Stimulated activated CD4-positive, alpha-beta T cell treated with anti-CD3 and anti-CD28 coated beads, Interleukin-4, amount 100 ng/mL, for 1 hour (primary cell): ENCODE measurements around the gene SMARCC2.

ENCODE experiments used
- DNase-seq: peaks from one replicate; pipeline ENCODE4 v3.0.0-alpha.2; 2020

SMARCC2 gene

DNA sequence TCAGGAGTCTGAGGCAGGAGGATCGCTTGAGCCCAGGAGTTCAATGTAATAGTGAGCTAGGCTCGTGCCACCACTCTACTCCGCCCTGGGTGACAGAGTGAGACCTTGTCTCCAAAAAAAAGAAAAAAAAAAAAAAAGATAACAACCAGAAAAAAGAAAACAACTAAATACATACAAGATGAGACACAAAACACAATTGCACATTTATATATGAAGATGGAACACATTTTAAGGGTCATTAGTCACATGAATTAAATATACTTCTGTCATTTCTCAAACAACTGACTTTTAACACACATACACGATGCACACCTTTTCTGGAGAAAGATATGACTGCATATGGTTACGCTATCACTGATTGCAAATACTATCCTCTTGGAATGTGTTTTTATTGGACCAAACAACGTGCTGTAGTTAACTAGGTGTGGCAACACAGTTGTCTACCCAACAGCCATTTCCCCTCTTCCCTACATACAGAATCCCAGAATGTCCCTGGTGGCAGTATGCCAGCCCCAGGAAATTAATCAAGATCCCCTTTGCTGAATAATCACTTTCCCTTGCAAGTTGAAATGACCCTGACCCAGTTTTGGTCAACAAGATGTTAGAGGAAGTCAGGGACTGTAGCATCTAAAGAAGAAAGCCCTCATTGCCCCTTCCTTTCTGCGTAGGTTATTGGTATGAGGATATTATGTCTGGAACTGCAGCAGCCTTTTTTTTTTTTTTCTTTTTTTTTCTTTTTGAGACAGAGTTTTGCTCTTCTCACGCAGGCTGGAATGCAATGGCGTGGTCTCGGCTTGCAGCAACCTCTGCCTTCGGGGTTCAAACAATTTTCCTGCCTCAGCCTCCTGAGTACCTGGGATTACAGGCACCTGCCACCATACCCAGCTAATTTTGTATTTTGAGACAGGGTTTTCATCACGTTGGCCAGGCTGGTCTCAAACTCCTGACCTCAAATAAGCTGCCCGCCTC lies 42.5 kb downstream of the SMARCC2 start:
- DNase-seq: no peak

DNA sequence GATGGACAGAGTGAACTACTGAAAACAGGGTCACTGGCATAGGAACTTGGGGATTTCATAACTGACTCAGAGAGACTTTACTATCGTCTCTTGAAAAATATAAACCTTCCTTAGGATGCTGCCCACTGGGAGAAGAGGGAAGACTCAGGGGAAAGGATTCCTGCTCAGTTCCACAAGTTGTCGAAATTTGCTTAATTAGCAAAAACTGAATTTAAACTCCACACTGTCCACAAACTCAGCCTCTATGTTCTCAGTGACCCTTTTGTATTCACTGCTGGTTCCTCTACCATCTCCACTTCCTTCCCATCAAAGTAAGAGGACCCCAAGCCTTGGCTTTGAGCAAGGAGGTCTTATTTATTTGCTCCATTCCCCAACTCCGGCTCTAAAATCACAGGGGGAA lies 44.1 kb downstream of the SMARCC2 start:
- no peak for DNase-seq

DNA sequence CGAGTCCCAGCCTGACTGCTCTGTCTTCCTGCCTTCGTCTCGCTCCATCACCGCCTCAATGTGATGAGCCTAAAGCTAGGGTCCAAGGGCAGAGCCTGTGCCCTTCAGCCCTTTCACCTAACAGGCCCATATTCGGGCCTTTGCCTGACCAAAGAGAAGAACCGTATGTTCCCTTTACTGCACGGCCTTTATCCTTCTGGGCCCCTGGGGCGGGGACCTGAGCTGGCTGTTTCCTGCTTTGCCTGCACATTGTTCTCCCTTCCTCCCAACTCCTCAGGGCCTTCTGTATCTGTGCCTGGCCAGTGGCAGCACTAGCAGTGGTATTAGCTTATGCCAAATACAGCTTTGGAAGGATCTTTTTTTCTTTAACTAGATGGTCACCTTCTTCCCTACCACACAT lies 45.4 kb downstream of the SMARCC2 start:
- DNase-seq: no peak

DNA sequence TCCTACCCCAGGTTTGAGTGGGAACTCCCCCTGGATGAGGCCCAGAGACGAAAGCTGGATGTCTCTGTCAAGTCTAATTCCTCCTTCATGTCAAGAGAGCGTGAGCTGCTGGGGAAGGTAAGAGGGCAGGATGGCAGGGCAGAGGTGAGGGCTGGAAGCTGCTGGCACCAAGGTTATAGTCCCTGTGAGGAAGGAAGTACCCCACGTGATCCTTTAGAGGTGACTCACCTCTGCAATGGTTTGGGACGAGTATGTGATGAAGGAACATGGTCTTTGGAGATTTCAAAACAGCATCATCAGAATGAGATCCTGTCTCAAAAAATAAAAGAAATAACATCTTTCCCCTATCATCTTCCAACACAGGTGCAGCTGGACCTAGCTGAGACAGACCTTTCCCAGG lies 46.1 kb downstream of the SMARCC2 start:
- DNase-seq: no peak

DNA sequence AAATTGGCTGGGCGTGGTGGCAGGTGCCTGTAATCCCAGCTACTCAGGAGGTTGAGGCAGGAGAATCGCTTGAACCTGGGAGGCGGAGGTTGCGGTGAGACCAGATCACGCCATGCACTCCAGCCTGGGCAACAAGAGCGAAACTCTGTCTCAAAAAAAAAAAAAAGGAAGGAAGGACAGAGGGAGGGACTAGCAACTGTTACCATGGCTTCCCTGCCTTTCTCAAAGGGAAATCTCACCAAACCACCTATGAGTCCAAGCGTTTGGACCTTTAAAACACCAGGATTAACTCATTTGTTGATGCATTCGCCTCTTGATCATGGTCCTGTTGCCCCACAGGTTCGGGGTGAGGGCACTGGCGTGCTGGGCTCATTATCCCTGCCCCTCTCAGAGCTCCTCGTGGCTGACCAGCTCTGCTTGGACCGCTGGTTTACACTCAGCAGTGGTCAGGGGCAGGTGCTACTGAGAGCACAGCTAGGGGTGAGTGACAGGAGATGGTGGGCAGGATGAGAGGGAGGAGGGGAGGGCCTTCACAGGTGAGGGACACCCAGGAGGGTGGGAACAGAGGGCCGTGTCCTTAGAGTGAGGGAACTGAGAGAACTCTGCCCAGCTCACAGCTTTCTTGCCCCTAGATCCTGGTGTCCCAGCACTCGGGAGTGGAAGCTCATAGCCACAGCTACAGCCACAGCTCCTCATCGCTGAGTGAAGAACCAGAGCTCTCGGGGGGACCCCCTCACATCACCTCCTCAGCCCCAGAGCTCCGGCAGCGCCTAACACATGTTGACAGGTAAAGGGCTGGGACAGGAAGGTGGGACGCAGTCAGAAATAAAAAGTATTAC lies 47.1 kb downstream of the SMARCC2 start:
- no peak for DNase-seq

DNA sequence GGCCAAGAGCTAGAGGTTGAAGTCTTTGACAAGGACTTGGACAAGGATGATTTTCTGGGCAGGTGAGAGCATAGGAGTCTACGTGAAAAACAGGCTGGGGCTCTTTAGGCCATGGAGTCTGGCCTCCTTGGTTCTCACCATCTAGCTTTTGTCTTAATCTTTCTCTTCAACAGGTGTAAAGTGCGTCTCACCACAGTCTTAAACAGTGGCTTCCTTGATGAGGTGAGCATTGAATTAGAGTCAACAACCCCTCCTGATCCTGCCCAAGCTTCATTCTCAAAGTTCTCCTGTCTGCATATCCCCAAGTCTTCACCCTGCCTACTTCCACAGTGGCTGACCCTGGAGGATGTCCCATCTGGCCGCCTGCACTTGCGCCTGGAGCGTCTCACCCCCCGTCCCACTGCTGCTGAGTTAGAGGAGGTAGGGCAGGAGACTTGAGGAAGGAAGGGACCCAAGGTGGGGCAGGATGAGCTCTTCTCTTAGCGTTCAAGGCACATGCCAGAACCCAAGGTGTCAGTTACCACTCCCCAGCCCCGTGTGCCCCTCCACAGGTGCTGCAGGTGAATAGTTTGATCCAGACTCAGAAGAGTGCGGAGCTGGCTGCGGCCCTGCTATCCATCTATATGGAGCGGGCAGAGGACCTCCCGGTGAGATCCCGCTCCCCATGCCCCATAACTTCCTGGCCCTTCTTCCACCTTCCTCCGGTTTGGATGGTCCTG lies 51.3 kb downstream of the SMARCC2 start:
- DNase-seq: no peak

DNA sequence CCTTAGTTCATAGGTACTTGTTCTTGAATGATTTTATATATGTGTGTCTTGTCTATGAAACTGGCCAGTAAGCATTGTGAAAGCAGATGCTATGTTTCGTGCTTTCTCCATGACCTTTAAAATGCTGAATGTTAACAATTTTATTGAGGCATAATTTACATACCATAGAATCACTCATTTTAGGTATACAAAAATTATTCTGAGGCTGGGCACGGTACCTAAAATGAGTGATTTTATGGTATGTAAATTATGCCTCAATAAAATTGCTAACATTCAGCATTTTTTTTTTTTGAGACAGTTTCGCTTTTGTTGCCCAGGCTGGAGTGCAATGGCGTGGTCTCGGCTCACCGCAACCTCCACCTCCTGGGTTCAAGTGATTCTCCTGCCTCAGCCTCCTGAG lies 54.4 kb downstream of the SMARCC2 start:
- no peak for DNase-seq

DNA sequence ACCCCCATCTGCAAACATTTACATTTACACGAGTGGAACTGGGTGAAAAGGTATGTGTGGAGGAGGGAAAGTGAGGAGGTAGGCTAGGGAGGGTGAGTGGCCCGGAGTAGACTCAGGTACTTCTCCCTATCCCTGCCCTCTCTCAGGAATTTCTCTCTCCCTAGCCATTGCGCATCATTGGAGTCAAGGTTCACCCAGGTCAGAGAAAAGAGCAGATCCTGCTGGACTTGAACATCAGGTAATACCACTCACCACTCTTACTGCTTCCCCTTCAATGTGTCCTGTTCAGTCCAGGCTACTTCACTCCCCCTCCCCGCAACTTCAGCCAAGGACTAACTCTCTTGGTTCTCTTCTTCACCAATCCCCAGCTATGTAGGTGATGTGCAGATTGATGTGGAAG lies 58.4 kb downstream of the SMARCC2 start:
- DNase-seq: no peak

DNA sequence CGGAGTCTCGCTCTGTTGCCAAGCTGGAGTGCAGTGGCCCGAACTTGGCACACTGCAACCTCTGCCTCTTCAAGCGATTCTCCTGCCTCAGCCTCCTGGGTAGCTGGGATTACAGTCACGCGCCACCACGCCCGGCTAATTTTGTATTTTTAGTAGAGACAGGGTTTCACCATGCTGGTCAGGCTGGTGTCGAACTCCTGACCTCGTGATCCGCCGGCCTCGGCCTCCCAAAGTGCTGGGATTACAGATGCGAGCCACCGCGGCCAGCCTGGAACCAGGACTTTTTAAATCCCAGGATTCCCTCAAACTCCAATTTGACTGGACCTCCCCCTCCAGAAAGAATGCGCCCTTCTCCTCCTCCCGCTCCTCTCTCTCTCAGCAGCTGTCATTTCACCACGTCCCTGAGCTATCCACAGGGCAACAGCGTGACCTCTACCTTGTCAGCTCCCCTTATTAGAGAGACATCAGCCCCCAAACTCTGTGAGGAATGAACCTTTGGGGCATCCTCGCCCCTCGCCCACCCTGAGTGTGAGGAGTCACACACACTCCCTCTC lies 59.3 kb downstream of the SMARCC2 start:
- no peak for DNase-seq

DNA sequence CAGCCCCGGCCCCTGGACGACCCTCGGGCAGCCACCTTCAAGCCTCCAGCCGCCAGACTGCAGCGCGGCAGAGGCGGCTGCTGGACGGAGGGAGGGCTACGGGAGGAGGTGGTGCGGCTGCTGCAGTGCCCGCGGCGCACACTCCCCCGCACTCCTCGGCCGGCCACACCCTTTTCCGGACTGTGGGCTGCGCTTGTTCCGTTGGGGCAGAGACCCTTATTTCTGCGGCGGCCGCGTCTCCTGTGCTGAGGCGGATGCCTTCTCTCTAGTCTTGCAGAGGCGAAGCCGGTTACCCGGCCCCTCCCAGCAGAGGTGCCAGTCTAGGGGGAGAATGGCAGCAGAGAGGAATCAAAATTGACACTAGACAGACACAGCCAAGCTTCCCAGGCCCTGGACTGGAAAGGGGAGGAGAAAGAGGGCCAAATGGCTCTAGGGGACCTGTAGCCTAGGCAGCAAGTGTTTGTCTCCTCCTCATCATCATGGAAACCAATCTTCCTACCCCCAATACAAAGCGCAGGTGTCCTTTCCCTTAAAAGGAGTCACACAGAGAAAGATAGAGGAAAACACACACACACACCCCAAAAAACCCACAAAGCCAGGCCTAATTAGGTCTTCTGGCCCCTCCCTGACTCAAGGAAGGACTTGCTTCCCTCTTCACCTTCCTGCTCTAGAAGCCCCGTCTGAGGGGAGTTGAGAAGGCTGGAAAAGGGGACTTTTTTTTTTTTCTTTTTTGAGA lies 59.9 kb downstream of the SMARCC2 start:
- DNase-seq: peak; percentile 58

DNA sequence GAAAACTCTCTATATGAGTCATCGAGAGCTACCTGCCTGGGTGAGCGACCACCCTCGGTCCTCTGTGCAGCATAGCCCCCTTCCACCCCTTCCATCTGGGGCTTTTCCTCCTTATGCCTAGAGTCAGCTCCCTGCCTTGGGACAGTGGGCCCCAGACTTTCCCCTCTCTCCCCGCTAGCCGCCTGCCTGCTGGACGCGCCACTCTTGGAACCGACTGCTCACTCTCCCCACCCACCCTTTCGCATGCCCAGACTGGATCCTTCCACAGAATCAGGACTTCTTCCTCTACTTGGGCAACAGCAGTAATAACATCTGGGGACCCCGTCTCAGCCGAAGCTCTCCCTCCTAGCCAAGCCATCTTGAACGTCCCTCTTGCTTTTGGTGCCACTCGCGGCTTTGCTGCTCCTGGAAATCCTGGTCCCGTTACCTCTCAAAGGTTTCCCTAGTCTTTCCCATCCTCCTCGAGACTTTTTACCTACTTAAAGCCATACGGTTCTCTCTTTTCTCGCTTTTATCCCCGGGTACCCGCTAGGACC lies 60.5 kb downstream of the SMARCC2 start:
- DNase-seq: peak; percentile 20

DNA sequence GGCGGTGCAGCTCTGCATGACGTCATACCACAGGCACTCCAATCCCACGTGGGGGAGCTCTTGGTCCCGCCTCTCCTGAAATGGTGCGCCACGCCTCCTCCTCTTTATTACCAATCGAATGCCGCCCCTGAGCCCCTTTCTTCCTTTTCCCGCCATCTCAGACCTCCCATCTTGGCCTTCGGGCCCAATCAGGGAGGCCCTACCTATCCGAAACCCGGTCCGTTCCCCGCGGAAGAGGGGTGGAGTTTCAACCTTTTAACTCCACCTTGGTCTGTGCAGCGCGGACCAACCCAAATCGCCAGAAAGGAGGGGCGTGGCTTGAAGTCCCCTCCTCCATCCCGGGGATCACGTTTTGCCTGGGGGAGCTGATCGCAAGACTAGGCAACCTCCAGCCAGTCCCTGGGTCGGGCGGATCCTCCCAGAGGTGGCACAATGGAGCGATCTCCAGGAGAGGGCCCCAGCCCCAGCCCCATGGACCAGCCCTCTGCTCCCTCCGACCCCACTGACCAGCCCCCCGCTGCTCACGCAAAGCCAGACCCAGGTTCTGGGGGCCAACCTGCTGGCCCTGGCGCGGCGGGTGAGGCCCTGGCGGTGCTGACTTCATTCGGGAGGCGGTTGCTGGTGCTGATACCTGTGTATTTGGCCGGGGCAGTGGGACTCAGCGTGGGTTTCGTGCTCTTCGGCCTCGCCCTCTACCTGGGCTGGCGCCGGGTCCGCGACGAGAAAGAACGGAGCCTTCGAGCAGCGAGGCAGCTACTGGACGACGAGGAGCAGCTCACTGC lies 61.2 kb downstream of the SMARCC2 start, which contains the start of gene ESYT1:
Gene ESYT1 (plus strand): TSS at position 380 of the 782 bp plus-strand sequence. CDS start 53 bp downstream, at position 433.
- DNase-seq: peak; percentile 91

DNA sequence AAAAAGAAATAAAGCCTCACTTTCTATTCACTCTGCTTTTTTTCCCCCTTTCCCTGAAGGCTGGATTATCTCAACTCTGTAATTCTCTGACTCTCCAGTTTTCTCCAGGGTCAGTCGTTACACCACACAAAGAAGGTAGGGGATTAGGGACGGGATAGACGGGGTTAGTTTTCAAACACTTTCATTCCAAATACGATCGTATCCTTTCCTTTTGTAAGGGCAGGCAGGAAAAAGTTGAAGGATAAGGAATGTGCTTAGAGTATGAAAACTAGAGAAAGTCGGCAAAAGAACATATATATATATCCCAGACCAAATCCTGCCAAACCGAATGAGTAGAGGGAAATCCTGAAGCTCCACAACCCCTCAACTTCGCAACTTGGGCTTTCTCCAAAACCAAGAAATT lies 61.8 kb downstream of the SMARCC2 start:
- DNase-seq: no peak

DNA sequence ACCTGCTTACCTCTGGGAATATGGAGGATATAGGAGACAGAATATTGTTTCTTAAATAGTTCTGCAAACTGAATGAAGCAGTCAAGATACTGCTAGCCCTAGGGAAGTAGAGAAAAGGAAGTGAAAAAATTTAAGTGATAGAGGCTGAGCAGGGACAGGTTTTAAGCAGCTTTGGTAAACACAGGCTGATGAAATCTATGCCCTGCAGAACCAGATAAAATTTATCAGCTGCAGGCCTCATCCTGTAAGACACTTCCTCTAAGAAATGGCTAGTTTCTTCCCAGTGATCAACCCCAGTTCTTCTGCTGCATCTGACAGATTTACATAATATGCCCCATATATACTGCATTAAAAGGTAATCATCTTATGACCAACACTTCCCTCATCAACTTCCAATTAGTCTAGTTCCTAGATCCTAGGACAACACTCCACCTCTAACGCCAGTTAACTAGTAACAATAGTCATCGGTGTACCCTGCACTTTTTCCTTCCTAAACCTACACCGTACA lies 62.5 kb downstream of the SMARCC2 start:
- no peak for DNase-seq

DNA sequence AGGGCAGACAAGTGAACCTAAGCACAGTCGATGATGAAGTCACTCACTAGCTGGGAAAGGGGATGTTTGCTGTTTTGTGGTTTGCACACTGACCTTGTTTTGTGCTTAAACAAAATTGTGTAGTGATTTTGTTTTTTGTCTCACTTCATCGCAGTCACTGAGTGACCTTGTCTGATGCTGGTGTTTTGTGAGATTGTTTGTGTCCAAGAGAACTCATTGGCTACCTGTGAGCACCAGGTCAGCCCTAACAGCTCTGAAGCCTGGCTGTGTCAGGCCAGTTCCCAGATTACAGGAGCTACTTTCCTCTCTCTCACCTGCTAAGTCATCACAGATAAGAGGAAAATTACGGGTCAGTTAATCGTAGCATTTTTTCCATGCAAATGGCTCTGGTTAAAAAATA lies 65.2 kb downstream of the SMARCC2 start:
- DNase-seq: no peak

DNA sequence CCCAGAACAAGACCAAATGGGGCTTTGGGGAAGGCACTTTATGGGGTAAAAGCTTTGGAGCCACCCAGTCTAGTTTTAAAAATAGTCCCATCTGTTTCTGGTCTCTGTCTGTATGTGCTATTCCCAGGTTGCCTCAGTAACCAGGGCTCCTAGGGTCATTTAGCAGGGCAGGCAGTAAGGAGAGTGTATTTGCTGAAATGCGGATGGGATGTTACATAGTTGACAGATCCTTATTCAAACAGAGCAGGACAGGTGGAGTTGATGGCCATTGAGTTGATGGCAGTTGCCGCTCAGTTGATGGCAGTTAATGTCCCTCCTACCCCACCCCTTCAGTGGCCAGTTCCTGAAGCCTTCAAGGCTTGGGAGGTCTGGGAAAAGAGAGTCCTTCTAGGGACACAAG lies 66.6 kb downstream of the SMARCC2 start:
- no peak for DNase-seq

DNA sequence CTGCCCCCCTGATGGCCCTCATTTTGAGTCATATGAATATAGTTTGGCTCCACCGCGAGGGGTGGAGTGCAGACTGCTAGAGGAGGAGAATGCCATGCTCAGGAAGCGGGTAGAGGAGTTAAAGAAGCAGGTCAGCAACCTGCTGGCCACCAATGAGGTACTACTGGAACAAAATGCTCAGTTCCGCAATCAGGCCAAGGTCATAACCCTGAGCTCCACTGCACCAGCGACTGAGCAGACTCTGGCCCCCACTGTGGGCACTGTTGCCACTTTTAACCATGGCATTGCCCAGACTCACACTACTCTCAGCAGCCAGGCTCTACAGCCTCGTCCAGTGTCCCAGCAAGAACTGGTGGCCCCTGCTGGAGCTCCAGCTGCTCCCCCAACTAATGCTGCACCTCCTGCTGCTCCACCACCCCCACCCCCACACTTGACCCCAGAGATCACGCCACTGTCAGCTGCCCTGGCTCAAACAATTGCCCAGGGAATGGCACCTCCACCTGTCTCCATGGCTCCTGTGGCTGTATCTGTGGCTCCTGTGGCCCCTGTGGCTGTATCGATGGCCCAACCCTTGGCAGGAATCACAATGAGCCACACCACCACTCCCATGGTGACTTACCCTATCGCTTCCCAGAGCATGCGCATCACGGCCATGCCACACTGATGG lies 67.9 kb downstream of the SMARCC2 start:
- DNase-seq: no peak

DNA sequence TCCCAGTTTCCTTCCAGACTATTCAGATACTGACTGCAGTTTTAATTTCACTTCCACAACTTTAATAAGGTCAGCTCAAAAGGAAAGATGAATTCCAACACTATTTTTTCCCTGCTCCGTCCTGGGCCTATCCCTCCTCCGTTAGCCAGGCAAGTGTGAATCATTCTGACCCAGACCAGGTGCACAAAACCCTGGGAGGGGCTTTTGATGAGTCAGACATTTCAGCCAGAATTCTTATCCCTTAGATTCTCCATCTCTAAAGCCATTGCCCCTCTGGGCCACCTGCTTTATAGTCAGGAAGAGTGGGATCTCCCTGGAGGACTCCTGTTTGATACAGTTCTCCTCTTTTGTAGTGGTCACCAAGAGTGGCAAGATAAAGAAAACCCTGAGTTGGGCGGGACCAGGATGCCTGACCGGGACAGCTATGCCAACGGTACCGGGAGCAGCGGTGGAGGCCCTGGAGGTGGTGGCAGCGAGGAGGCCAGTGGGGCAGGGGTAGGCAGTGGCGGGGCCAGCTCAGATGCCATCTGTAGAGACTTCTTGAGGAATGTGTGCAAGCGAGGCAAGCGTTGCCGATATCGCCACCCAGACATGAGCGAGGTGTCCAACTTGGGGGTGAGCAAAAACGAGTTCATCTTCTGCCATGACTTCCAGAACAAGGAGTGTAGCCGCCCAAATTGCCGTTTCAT lies 69.0 kb downstream of the SMARCC2 start:
- DNase-seq: no peak

DNA sequence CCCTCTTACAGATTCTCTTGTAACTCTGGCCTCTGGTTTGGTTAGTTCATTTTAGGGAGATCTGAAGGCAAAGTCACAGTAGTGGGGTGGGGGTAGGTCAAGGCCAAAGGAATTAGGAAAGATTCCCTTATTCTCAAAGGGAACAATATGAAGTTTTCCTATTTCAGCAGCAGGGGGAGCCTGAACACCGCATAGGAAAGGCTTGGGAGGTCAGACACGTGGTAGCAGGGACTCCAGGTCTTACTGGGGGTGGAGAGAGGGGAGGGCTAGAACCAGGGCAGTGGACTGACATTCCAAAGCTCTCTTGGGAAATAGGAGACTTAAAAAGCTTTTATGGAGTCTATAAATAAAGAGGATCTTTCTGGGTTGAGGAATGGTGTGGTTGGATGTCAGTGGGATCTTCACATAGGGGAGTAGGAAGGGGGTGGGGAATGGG lies 69.9 kb downstream of the SMARCC2 start:
- DNase-seq: peak; percentile 54
